Suprapubic skin (tissue), 3 donors: ENCODE data around the gene PEMT.

Experiments used
- EP300 ChIP-seq: sonication (generic); formaldehyde crosslinking; IDR thresholded peaks from one replicate; pipeline ENCODE4 v1.6.1; 2017; ENCODE audit warnings: antibody characterized with exemption
- TF ChIP-seq, protein P1 (sequence below), 2 donors: fragments of 200-600 bp in 1 of 2; fragments of 450-650 bp in 1 of 2; sonication (generic) in 1 of 2; IDR thresholded peaks; one replicate each; pipeline ENCODE4 v1.5.1; 2016 to 2019; ENCODE audit warnings: antibody characterized with exemption in 2 of 2, mild to moderate bottlenecking in 1 of 2, moderate library complexity in 1 of 2

DNA sequence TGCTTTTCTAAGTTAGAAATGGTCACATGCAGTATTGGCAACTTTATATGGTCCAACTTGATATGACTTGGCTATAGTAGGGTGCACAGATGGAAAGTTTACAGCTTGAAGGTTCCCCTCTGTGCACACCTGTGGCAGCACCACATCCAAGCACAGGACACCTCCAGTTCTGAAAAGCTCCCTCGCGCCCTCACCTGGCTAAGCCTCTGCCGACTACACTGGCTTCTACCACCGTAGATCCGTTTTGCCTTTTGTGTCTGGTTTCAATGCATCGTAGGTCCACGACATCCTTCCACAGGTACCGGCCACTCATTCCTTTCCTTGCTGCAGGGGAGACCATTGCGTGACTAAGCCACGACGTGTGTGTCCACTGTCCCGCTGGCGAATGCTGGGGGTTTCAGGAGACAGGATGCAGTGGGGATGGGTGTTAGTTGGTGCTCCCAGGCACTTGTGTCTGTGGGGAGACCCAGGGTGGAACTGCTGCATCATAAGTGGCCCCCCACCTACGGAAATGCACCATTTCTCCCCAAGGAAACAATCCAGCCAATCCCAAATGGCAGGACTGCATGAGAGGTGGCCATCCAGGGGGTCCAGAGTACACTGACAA lies 90.4 kb downstream of the PEMT start:
- TF ChIP-seq, protein P1, sequence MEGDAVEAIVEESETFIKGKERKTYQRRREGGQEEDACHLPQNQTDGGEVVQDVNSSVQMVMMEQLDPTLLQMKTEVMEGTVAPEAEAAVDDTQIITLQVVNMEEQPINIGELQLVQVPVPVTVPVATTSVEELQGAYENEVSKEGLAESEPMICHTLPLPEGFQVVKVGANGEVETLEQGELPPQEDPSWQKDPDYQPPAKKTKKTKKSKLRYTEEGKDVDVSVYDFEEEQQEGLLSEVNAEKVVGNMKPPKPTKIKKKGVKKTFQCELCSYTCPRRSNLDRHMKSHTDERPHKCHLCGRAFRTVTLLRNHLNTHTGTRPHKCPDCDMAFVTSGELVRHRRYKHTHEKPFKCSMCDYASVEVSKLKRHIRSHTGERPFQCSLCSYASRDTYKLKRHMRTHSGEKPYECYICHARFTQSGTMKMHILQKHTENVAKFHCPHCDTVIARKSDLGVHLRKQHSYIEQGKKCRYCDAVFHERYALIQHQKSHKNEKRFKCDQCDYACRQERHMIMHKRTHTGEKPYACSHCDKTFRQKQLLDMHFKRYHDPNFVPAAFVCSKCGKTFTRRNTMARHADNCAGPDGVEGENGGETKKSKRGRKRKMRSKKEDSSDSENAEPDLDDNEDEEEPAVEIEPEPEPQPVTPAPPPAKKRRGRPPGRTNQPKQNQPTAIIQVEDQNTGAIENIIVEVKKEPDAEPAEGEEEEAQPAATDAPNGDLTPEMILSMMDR (IDR thresholded peaks at IDR 0.05) = no peak
- TF ChIP-seq EP300 = no peak
